ENCODE measurements around the gene PPP1R26. TPM values are rescaled to one million over a fixed set of nuclear protein-coding genes. Genes with fewer than 3 reads are reported as not detected.

PPP1R26 gene
- total RNA-seq, 1 donor from 2014 or later, result 27.9 TPM

DNA sequence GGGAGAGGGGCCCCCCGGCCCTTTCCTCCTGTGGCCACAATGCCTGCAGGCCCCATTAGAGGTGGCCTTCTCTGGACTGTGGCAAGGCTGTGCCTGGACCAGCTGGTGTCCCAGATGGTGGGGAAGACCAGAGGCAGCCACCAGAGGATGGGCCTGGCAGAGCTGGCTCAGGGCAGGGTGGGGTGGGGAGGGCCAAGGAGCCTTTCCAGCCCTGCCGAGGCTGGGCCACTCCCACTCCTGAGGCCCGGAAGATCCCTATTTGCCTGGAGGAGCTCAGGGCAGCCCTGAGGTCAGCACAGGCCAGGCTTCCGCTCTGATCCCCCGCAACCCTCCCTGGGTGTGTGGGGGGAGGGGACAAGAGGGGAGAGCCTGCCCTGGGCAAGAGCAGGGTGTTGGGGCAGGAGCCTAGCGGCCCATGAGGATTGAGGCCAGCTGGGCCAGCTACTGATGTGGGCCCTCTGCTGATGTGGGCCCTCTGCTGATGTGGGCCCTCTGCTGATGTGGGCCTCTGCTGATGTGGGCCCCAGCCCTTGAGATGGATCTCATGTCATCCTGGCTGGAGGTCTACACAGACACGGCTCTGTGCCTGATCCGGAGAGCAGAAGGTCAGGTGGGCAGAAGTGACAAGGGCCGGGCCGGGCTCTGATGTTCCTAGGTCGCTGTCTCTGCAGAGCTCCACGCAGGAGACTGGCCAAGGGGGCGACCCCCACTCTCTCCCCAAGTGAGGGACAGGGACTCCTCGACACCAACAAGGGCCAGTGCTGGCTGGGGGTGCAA is 26.9 kb downstream of the PPP1R26 start:
- Histone ChIP-seq H3K4me3 (ENCODE audit: low read depth, low read length) (no peak overlapping the region), H3K36me3 (ENCODE audit: control insufficient read depth, insufficient read depth, low read length) (peaks cover 20% of the 10 kb centered on the region)

DNA sequence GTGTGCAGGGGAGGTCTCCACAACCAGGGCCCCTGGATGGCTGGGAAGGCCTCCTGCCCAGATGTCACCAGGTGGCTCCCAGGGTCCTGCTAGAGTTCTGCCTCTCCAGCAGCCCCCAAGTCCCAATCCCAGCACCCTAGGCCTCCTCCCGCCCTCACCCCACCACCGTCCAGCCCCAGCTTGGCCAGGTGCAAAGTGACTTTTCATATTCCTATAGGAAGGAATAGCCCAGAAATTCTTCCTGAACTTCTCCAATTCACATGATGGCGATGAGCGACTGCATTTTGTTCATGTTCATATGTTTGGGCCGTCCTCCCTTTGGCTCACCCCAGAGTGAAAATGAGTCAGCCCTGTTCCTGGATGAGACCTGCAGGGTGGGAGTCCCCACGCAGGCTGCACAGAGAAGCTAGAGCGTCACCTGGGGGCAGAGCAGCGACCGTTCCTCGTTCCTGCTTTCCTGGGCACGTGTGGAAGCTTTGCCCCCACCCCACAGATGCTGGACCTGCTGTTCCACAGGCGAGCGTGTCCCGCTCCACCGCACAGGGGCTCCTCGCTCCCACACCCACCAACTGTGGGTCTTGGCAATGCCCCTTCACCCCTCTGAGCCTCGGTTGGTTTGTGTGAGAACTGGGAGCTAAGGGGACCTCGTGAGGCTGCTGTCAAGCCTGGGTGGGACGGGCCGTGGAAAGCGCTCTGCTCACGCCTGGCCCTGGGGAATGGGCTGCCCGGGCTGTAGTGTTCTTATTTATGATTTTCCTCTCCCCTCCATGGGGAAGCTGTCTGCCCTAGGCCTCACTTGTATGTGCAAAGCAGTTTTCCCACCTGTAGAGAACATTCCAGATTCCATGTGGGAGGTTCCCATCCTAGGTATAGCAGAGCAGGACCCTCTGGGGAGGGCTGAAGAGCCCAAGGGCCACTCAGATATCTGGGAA is 27.8 kb downstream of the PPP1R26 start:
- DNase-seq (ENCODE audit: low read depth), result no peak
- TF ChIP-seq, protein P1, sequence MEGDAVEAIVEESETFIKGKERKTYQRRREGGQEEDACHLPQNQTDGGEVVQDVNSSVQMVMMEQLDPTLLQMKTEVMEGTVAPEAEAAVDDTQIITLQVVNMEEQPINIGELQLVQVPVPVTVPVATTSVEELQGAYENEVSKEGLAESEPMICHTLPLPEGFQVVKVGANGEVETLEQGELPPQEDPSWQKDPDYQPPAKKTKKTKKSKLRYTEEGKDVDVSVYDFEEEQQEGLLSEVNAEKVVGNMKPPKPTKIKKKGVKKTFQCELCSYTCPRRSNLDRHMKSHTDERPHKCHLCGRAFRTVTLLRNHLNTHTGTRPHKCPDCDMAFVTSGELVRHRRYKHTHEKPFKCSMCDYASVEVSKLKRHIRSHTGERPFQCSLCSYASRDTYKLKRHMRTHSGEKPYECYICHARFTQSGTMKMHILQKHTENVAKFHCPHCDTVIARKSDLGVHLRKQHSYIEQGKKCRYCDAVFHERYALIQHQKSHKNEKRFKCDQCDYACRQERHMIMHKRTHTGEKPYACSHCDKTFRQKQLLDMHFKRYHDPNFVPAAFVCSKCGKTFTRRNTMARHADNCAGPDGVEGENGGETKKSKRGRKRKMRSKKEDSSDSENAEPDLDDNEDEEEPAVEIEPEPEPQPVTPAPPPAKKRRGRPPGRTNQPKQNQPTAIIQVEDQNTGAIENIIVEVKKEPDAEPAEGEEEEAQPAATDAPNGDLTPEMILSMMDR (IDR thresholded peaks at IDR 0.05; ENCODE audit: insufficient read depth, low read length, severe bottlenecking), result no peak
- no peak overlapping the region for H3K4me3 ChIP-seq (ENCODE audit: low read depth, low read length)
- H3K36me3 ChIP-seq (ENCODE audit: control insufficient read depth, insufficient read depth, low read length), result peaks cover 13% of the 10 kb centered on the region
- H3K27me3 ChIP-seq (ENCODE audit: control insufficient read depth, insufficient read depth, low read length), result no peaks in the 10 kb centered on the region
- FAIRE-seq, result no peak

More for the DNA sequence above, 26.9 kb downstream of the PPP1R26 start:
- no peak for FAIRE-seq
- DNase-seq (ENCODE audit: low read depth), result no peak
- H3K27me3 ChIP-seq (ENCODE audit: control insufficient read depth, insufficient read depth, low read length), result no peaks in the 10 kb centered on the region
- TF ChIP-seq, protein P1 (IDR thresholded peaks at IDR 0.05; ENCODE audit: insufficient read depth, low read length, severe bottlenecking), result no peak

DNA sequence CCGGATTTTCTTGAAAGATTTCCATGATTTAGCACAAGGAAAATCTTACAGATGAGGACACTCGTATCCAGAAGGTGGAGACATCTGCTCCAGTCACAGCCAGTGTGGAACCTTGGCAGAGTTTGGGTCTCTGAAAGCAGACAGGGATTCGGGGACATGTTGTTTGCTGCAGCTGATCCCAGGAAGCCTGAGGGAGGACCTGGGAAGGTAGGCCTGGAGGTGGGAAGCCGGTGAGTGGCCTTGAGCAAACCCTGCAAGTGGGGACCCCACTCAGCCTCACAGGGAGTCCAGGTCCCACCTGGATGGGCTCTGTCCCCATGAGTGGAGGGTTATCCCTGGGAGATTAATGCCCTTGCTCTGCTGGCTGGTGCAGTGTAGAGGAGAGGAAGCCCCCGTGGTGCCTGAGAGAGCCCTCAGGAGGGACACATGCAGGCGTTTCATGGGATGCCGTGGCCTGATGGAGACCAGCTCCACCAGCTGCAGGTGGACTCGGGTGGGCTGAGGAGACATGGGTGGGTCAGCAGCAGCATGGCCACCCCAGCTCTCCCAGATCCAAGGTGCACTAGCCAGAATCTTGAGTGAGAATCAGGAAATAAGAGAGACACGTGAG is 28.7 kb downstream of the PPP1R26 start:
- TF ChIP-seq, protein P1 (IDR thresholded peaks at IDR 0.05; ENCODE audit: insufficient read depth, low read length, severe bottlenecking), result no peak
- no peaks in the 10 kb centered on the region for H3K27me3 ChIP-seq (ENCODE audit: control insufficient read depth, insufficient read depth, low read length)
- DNase-seq (ENCODE audit: low read depth), result no peak
- H3K4me3 ChIP-seq (ENCODE audit: low read depth, low read length), result no peak overlapping the region
- FAIRE-seq, result no peak
- peaks cover 10% of the 10 kb centered on the region for H3K36me3 ChIP-seq (ENCODE audit: control insufficient read depth, insufficient read depth, low read length)

DNA sequence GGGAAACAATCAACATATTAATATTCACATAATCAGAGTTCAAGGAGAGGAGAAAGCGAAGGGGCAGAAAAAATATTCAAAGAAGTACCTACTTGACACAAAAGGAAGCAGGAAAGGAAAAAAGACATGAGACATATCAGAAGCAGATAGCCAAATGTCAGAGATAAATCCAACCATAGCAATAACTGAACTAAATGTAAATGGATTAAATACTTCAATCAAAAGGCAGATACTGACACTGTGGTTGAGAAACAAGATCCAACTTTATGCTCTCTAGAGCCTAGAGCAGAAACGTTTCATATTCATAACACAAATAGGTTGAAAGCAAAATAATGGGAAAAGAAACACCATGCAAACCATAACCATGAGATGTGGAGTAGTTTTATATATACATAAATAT is 29.9 kb downstream of the PPP1R26 start:
- Histone ChIP-seq H3K27me3 (ENCODE audit: control insufficient read depth, insufficient read depth, low read length) (no peaks in the 10 kb centered on the region), H3K4me3 (ENCODE audit: low read depth, low read length) (no peak overlapping the region), H3K36me3 (ENCODE audit: control insufficient read depth, insufficient read depth, low read length) (peaks cover 6% of the 10 kb centered on the region)
- DNase-seq (ENCODE audit: low read depth), result no peak
- no peak for FAIRE-seq
- TF ChIP-seq, protein P1 (IDR thresholded peaks at IDR 0.05; ENCODE audit: insufficient read depth, low read length, severe bottlenecking), result no peak

DNA sequence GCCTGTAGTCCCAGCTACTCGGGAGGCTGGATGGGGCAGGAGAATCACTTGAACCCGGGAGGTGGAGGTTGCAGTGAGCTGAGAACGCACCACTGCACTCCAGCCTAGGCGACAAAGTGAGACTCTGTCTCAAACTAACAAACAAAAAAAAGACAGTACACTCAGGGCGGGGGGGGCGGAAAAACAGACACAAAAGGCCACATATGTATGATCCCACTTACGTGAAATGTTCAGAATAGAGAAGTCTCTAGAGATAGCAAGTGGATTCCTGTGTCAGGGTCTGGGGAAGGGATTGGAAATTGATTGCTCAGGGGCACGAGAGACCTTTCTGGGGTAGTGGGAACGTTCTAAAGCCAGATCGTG is 32.6 kb downstream of the PPP1R26 start:
- FAIRE-seq (no peak), DNase-seq (ENCODE audit: low read depth) (no peak)
- H3K36me3 ChIP-seq (ENCODE audit: control insufficient read depth, insufficient read depth, low read length), result no peaks in the 10 kb centered on the region
- H3K27me3 ChIP-seq (ENCODE audit: control insufficient read depth, insufficient read depth, low read length), result no peaks in the 10 kb centered on the region
- TF ChIP-seq, protein P1 (IDR thresholded peaks at IDR 0.05; ENCODE audit: insufficient read depth, low read length, severe bottlenecking), result no peak
- H3K4me3 ChIP-seq (ENCODE audit: low read depth, low read length), result no peak overlapping the region

Measured in bronchial epithelial cell (primary cell).